ENCODE results near the gene PLCB1. TPM values are rescaled to one million over a fixed set of nuclear protein-coding genes. Genes with fewer than 3 reads are reported as not detected.
"Not testable (repeated sequence)": the region's sequence is repeated elsewhere in the genome, so short reads cannot be mapped to it uniquely, and the experiment has no call there.

PLCB1 gene
- total RNA-seq, 6 experiments from 2014 or later, result 17.2 to 25.7 (median 23.1) TPM

GRCh38 chr20:8849990-8850389 lies 717.9 kb downstream of the PLCB1 start:
- Mint-ChIP-seq H3K27me3 (ENCODE audit: insufficient read depth) (no peaks in the 10 kb centered on the region), H3K4me3 (no peak overlapping the region), H3K4me1 (ENCODE audit: low read depth) (no peaks in the 10 kb centered on the region; the same call in none of the 2 replicates), H3K9me3 (no peaks in the 10 kb centered on the region), H3K27ac (no peak overlapping the region), H3K36me3 (ENCODE audit: low read depth) (no peaks in the 10 kb centered on the region)
- DNase-seq, result no peak
- no peak for TF ChIP-seq CTCF (IDR thresholded peaks at IDR 0.05)

- Mint-ChIP-seq H3K4me3 (no peak overlapping the region), H3K27me3 (ENCODE audit: insufficient read depth) (peaks cover 1% of the 10 kb centered on the region; the same call in 1 of the 2 replicates), H3K36me3 (ENCODE audit: low read depth) (peaks cover 1% of the 10 kb centered on the region; the same call in 1 of the 2 replicates), H3K27ac (no peak overlapping the region), H3K9me3 (no peaks in the 10 kb centered on the region), H3K4me1 (ENCODE audit: low read depth) (no peaks in the 10 kb centered on the region; the same call in none of the 2 replicates)
- TF ChIP-seq CTCF (IDR thresholded peaks at IDR 0.05), result no peak
- DNase-seq, result no peak
Measured at GRCh38 chr20:8851446-8851845, 719.4 kb downstream of the PLCB1 start.

GRCh38 chr20:8851919-8852318 lies 719.9 kb downstream of the PLCB1 start:
- H3K4me3 Mint-ChIP-seq; H3K9me3 Mint-ChIP-seq; H3K4me1 Mint-ChIP-seq (ENCODE audit: low read depth); DNase-seq; H3K27ac Mint-ChIP-seq; H3K36me3 Mint-ChIP-seq (ENCODE audit: low read depth); H3K27me3 Mint-ChIP-seq (ENCODE audit: insufficient read depth): not testable (repeated sequence)

GRCh38 chr20:8853211-8853610 lies 721.1 kb downstream of the PLCB1 start:
- DNase-seq; H3K27me3 Mint-ChIP-seq (ENCODE audit: insufficient read depth); H3K36me3 Mint-ChIP-seq (ENCODE audit: low read depth); H3K4me3 Mint-ChIP-seq; H3K9me3 Mint-ChIP-seq; H3K27ac Mint-ChIP-seq; H3K4me1 Mint-ChIP-seq (ENCODE audit: low read depth): not testable (repeated sequence)

- H3K36me3 Mint-ChIP-seq (ENCODE audit: low read depth), result peaks cover 7% of the 10 kb centered on the region; the same call in 1 of the 2 replicates
- peak; percentile 86 for DNase-seq
- H3K4me1 Mint-ChIP-seq (ENCODE audit: low read depth), result peaks cover 16% of the 10 kb centered on the region
- no peak overlapping the region for H3K27ac Mint-ChIP-seq
- H3K9me3 Mint-ChIP-seq, result no peaks in the 10 kb centered on the region
- peaks cover 1% of the 10 kb centered on the region; the same call in 1 of the 2 replicates for H3K27me3 Mint-ChIP-seq (ENCODE audit: insufficient read depth)
- TF ChIP-seq CTCF (IDR thresholded peaks at IDR 0.05), result peak; percentile 95
- H3K4me3 Mint-ChIP-seq, result no peak overlapping the region
Measured at GRCh38 chr20:8853805-8854338, 721.8 kb downstream of the PLCB1 start.

DNA sequence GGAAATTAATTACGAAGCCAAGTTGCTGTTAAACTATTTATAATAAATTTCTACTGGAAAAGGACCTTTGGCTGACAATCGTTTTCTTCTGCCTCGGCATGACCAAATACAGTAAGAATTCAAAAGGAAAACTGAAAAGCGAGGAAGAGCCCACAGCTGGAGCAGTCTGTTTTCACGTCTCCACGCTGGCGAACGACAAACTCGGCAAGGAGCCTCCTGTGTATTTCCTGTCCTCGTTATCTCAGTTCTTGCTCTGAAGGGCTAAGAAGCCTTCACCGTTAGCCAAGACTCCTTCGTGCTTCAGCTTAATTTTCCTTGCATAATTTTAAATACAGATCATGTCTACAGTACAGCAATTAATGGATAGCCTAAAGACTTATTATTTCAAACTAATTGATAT lies 722.5 kb downstream of the PLCB1 start:
- Mint-ChIP-seq H3K4me3 (no peak overlapping the region), H3K9me3 (no peaks in the 10 kb centered on the region), H3K27me3 (ENCODE audit: insufficient read depth) (peaks cover 1% of the 10 kb centered on the region; the same call in 1 of the 2 replicates), H3K27ac (no peak overlapping the region), H3K4me1 (ENCODE audit: low read depth) (peaks cover 23% of the 10 kb centered on the region), H3K36me3 (ENCODE audit: low read depth) (peaks cover 7% of the 10 kb centered on the region; the same call in 1 of the 2 replicates)
- no peak for TF ChIP-seq CTCF (IDR thresholded peaks at IDR 0.05)
- DNase-seq, result peak; percentile 56

All from HFFc6 (cell line).